AG10803 (cell line): ENCODE results near the gene NEDD4L.

Experiments
- DNase-seq: peaks from one replicate; pipeline ENCODE4 v3.0.0; 2010; ENCODE audit warnings: low read depth
- H3K4me3 ChIP-seq: 2 replicates; pipeline ENCODE4 v1.5.1; 2011; ENCODE audit warnings: mild to moderate bottlenecking, low read length, control low read depth
- CTCF ChIP-seq: conservative IDR thresholded peaks from 2 replicates; pipeline ENCODE4 v1.5.1; 2011; ENCODE audit warnings: mild to moderate bottlenecking, low read length, control low read depth, inconsistent platforms

Gene NEDD4L

GRCh38 chr18:58382446-58382845, 338.4 kb downstream of the NEDD4L start:
- DNase-seq = no peak
- no peak overlapping the region for H3K4me3 ChIP-seq
- TF ChIP-seq CTCF = no peak

GRCh38 chr18:58385472-58385871, 341.4 kb downstream of the NEDD4L start:
- H3K4me3 ChIP-seq = no peak overlapping the region
- DNase-seq = no peak
- TF ChIP-seq CTCF = no peak

DNA sequence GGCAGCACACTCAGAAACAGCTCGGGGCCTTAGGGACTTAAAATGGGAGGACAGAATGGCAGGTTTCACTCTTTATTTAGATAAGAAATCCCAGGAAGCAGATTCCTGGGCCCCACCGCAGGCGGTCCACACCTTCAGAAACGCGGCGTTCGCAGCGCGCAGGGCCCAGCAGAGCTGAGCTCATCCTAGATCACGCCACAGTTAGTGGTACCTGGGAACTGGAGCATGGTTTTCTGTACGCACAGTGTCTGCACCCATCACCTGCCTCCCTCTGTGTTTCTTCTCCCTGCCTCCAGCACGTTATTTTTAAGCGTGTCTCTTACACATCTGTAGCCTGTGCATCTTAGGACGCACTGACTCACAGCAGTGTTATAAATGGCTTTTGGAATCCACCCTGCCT, 342.8 kb downstream of the NEDD4L start:
- H3K4me3 ChIP-seq = no peak overlapping the region
- DNase-seq = no peak
- TF ChIP-seq CTCF = no peak

DNA sequence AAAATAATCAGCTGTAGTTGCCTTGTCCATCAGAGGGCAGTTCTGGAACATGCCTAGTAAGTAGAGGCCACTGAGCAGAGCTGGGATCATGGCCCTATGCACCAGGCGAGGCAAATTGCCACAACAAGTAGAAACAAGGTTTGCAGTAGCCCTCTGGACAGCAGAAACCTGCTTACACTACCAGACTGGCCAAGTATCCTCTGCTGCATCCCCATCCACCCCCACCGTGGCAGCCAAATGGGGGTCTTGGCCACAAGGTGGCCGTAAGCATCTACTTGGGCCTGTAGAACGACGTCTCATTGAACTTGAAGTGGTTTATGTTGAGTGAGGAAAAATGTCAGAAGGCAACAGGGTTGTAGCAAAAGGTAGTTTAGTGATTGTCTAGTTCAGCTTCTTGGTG, 343.7 kb downstream of the NEDD4L start:
- DNase-seq = no peak
- H3K4me3 ChIP-seq = no peak overlapping the region
- TF ChIP-seq CTCF = no peak

- H3K4me3 ChIP-seq = no peak overlapping the region
- DNase-seq = no peak
- TF ChIP-seq CTCF = no peak
Measured at GRCh38 chr18:58388736-58389135, 344.7 kb downstream of the NEDD4L start.

GRCh38 chr18:58389745-58390144, 345.7 kb downstream of the NEDD4L start:
- DNase-seq = no peak
- no peak for TF ChIP-seq CTCF
- H3K4me3 ChIP-seq = no peak overlapping the region

DNA sequence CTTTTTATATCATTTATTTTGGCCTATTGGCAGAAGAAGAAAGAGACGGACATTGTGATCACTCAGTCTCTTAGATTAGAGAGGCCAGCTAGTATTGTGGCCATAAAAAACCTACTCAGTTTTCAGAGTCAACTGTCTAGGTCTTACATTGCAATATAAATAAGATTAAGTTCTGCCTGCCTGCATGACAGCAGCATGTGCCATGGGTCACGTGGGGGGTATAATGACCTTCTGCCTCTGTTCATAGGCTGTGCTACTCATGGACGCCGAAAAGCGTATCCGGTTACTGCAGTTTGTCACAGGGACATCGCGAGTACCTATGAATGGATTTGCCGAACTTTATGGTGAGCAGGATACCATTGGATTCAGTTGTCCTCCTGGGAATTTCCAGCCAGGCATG, 346.4 kb downstream of the NEDD4L start:
- no peak overlapping the region for H3K4me3 ChIP-seq
- no peak for TF ChIP-seq CTCF
- DNase-seq = no peak
